AG04450 (cell line): ENCODE measurements around the gene NDST4. TPM values are rescaled to one million over a fixed set of nuclear protein-coding genes. Genes with fewer than 3 reads are reported as not detected.

Experiments used
- CTCF ChIA-PET: fragments of 300-600, 350-600 bp; formaldehyde crosslinking; extraction: SDS; loops from one replicate; lab custom pipeline; 2022; ENCODE audit warnings: antibody characterized with exemption, inconsistent platforms; lab: Charles Lee
- POLR2A ChIA-PET: fragments of 350-600 bp; formaldehyde crosslinking; extraction: SDS; loops from one replicate; lab custom pipeline; 2021; ENCODE audit warnings: antibody characterized with exemption, inconsistent platforms; lab: Yijun Ruan, JAX
- DNase-seq: peaks from one replicate; pipeline ENCODE4 v3.0.0-alpha.2; 2011; ENCODE audit warnings: low read depth, low spot score
- H3K27ac ChIP-seq: one replicate; pipeline ENCODE4 v1.5.1; 2012; ENCODE audit warnings: low read depth, low read length, control low read depth
- H3K27me3 ChIP-seq: one replicate; pipeline ENCODE4 v1.6.0; 2012; ENCODE audit warnings: low read length; ENCODE audit not compliant: control insufficient read depth, insufficient read depth
- H3K4me3 ChIP-seq: 2 replicates; pipeline ENCODE4 v1.5.1; 2011; ENCODE audit warnings: mild to moderate bottlenecking, low read depth, low read length, control low read depth
- H3K9me3 ChIP-seq: 2 replicates; pipeline ENCODE4 v1.5.1; 2012; ENCODE audit warnings: low read length; ENCODE audit not compliant: control insufficient read depth, insufficient read depth
- CTCF ChIP-seq: IDR thresholded peaks from 2 replicates; pipeline ENCODE4 v1.5.1; 2011; ENCODE audit warnings: low read depth, low read length, control low read depth, inconsistent platforms
- polyA plus RNA-seq: library from polyadenylated mRNA; depleted of rRNA; stranded (reverse); fragments of >200 nt; gene quantifications from 2 replicates; pipeline ENCODE4 v1.2.3, GENCODE V29; 2011

NDST4 gene
- polyA plus RNA-seq, 1 experiment, result not detected

- no peaks in the 10 kb centered on the region for H3K9me3 ChIP-seq
- H3K4me3 ChIP-seq, result no peak overlapping the region
- ChIA-PET CTCF (no interaction called here), POLR2A (no interaction called here)
- no peaks in the 10 kb centered on the region for H3K27me3 ChIP-seq
- H3K27ac ChIP-seq, result no peak overlapping the region
- DNase-seq, result no peak
- TF ChIP-seq CTCF, result no peak
These were observed 83.1 kb downstream of the NDST4 start for GRCh38 chr4:115030281-115030680.

GRCh38 chr4:115028682-115029410 lies 84.6 kb downstream of the NDST4 start:
- DNase-seq, result no peak
- ChIA-PET CTCF (no interaction called here), POLR2A (no interaction called here)
- Histone ChIP-seq H3K27ac (no peak overlapping the region), H3K9me3 (no peaks in the 10 kb centered on the region), H3K27me3 (no peaks in the 10 kb centered on the region), H3K4me3 (no peak overlapping the region)
- no peak for TF ChIP-seq CTCF

GRCh38 chr4:114999880-115000279 lies 113.5 kb downstream of the NDST4 start:
- ChIA-PET POLR2A (no interaction called here), CTCF (no interaction called here)
- H3K4me3 ChIP-seq, result no peak overlapping the region
- no peaks in the 10 kb centered on the region for H3K27me3 ChIP-seq
- TF ChIP-seq CTCF, result no peak
- no peak overlapping the region for H3K27ac ChIP-seq
- DNase-seq, result no peak
- no peaks in the 10 kb centered on the region for H3K9me3 ChIP-seq

GRCh38 chr4:114998316-114998715 lies 115.1 kb downstream of the NDST4 start:
- Histone ChIP-seq H3K4me3 (no peak overlapping the region), H3K27ac (no peak overlapping the region), H3K9me3 (no peaks in the 10 kb centered on the region), H3K27me3 (no peaks in the 10 kb centered on the region)
- no peak for TF ChIP-seq CTCF
- ChIA-PET POLR2A (no interaction called here), CTCF (no interaction called here)
- no peak for DNase-seq

- TF ChIP-seq CTCF, result no peak
- no peak for DNase-seq
- no peaks in the 10 kb centered on the region for H3K27me3 ChIP-seq
- H3K9me3 ChIP-seq, result no peaks in the 10 kb centered on the region
- ChIA-PET POLR2A (no interaction called here), CTCF (no interaction called here)
- no peak overlapping the region for H3K4me3 ChIP-seq
- no peak overlapping the region for H3K27ac ChIP-seq
These were observed 115.7 kb downstream of the NDST4 start for GRCh38 chr4:114997576-114998247.
